ENCODE data around the gene HPS5.
A peak's percentile ranks its signal among the peaks of the same experiment; 100 is the strongest.

HPS5 gene

GRCh38 chr11:18245396-18245795 is 76.5 kb downstream of the HPS5 start:
- TF ChIP-seq, protein P1, sequence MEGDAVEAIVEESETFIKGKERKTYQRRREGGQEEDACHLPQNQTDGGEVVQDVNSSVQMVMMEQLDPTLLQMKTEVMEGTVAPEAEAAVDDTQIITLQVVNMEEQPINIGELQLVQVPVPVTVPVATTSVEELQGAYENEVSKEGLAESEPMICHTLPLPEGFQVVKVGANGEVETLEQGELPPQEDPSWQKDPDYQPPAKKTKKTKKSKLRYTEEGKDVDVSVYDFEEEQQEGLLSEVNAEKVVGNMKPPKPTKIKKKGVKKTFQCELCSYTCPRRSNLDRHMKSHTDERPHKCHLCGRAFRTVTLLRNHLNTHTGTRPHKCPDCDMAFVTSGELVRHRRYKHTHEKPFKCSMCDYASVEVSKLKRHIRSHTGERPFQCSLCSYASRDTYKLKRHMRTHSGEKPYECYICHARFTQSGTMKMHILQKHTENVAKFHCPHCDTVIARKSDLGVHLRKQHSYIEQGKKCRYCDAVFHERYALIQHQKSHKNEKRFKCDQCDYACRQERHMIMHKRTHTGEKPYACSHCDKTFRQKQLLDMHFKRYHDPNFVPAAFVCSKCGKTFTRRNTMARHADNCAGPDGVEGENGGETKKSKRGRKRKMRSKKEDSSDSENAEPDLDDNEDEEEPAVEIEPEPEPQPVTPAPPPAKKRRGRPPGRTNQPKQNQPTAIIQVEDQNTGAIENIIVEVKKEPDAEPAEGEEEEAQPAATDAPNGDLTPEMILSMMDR (IDR thresholded peaks at IDR 0.05; ENCODE audit: low read depth, low read length), result no peak
- Histone ChIP-seq H3K27ac (no peak overlapping the region), H3K27me3 (ENCODE audit: insufficient read depth, low read depth, severe bottlenecking) (no peaks in the 10 kb centered on the region), H3K36me3 (no peaks in the 10 kb centered on the region), H3K4me3 (ENCODE audit: low read depth, low read length) (no peak overlapping the region), H3K9me3 (ENCODE audit: severe bottlenecking) (no peaks in the 10 kb centered on the region)
- DNase-seq, result no peak

- Histone ChIP-seq H3K9me3 (ENCODE audit: severe bottlenecking) (no peaks in the 10 kb centered on the region), H3K36me3 (no peaks in the 10 kb centered on the region), H3K27me3 (ENCODE audit: insufficient read depth, low read depth, severe bottlenecking) (no peaks in the 10 kb centered on the region), H3K27ac (no peak overlapping the region), H3K4me3 (ENCODE audit: low read depth, low read length) (no peak overlapping the region)
- peak; percentile 72 for DNase-seq
- TF ChIP-seq, protein P1 (IDR thresholded peaks at IDR 0.05; ENCODE audit: low read depth, low read length), result peak; percentile 90
These were observed 78.1 kb downstream of the HPS5 start for GRCh38 chr11:18243783-18244362.

- H3K4me3 ChIP-seq (ENCODE audit: low read depth, low read length), result no peak overlapping the region
These were observed 82.3 kb downstream of the HPS5 start for GRCh38 chr11:18239655-18240054.

GRCh38 chr11:18236664-18237356 is 85.1 kb downstream of the HPS5 start, which contains the start of gene SAA4:
SAA4 (minus strand) TSS chr11:18236802; CDS start chr11:18235926, 876 bp downstream.
- DNase-seq, result no peak
- TF ChIP-seq, protein P1 (IDR thresholded peaks at IDR 0.05; ENCODE audit: low read depth, low read length), result no peak
- Histone ChIP-seq H3K4me3 (ENCODE audit: low read depth, low read length) (no peak within 1 kb of the TSS), H3K36me3 (no peaks in the 10 kb centered on the region), H3K27me3 (ENCODE audit: insufficient read depth, low read depth, severe bottlenecking) (no peaks in the 10 kb centered on the region), H3K9me3 (ENCODE audit: severe bottlenecking) (no peaks in the 10 kb centered on the region), H3K27ac (no peak within 1 kb of the TSS)

More at GRCh38 chr11:18239655-18240054, 82.3 kb downstream of the HPS5 start:
- no peak for DNase-seq
- no peaks in the 10 kb centered on the region for H3K27me3 ChIP-seq (ENCODE audit: insufficient read depth, low read depth, severe bottlenecking)
- no peaks in the 10 kb centered on the region for H3K9me3 ChIP-seq (ENCODE audit: severe bottlenecking)
- H3K27ac ChIP-seq, result no peak overlapping the region
- TF ChIP-seq, protein P1 (IDR thresholded peaks at IDR 0.05; ENCODE audit: low read depth, low read length), result no peak
- no peaks in the 10 kb centered on the region for H3K36me3 ChIP-seq

GRCh38 chr11:18235394-18236334 is 86.3 kb downstream of the HPS5 start:
- H3K36me3 ChIP-seq, result no peaks in the 10 kb centered on the region
- no peaks in the 10 kb centered on the region for H3K27me3 ChIP-seq (ENCODE audit: insufficient read depth, low read depth, severe bottlenecking)
- no peak overlapping the region for H3K4me3 ChIP-seq (ENCODE audit: low read depth, low read length)
- H3K9me3 ChIP-seq (ENCODE audit: severe bottlenecking), result no peaks in the 10 kb centered on the region
- H3K27ac ChIP-seq, result no peak overlapping the region
- no peak for DNase-seq
- TF ChIP-seq, protein P1 (IDR thresholded peaks at IDR 0.05; ENCODE audit: low read depth, low read length), result no peak
